HCEC 1CT (cell line): Measurements from ENCODE around the gene CEACAM8.
"Not testable (repeated sequence)": the region's sequence is repeated elsewhere in the genome, so short reads cannot be mapped to it uniquely, and the experiment has no call there.

Experiments used
- DNase-seq: peaks from one replicate; pipeline ENCODE4 v3.0.0-alpha.2; 2017

Gene CEACAM8

DNA sequence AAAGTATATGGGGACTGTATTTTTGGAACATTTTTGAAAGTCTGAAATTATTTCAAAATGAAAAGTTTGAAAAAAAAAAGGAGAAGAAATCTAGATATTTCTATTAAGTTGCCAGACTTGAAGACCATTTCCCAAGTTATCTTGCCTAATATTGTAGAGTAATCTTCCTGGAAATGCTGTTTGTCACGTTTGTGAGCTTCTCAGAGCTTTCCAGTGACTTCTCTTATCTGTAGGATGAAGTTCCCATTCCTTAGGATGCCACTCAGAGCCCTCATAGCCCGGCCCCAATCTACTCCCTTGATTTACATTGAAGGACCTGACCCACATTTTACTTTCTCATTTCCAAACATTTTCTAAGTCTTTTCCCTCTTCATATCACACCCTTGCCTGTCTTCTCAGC lies 23.6 kb downstream of the CEACAM8 start:
- DNase-seq, result no peak

DNA sequence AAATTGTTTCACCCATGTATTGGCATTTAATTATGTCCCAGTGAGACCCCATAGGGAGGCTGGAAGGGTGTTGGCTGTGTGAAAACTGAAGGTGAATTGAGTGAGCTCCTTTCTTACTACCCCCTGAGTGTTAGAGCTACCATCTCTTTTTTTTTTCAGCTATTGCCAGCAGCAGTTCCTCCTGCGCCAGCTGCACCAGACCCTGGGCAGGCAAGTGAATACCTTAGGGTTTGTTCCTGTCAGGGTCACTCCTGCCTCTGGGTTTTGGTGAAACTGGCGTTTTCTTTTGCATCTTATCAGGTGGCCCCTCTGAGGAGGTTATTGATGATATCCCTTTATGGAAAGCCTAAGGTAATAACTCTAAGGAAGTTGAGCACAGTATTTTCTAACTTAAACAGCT lies 25.5 kb downstream of the CEACAM8 start:
- no peak for DNase-seq

DNA sequence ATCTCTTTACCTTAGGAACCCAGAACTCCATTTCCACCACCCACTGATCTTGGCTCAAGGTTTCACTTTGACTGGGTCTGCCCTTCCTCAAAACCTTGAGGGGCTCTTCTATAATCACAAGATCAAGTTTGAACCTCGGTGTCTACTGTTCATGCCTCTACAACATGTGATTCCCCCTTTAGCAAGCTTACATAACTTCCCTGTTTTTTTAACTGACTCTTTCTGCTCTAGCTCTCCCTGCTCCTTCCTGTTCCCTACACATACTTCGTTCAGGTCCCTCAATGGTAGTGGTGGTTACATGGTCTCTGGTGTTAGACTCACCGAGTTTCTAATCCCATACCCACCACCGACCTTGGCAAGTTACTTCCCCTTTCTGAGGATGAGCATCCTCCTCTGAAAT lies 26.7 kb downstream of the CEACAM8 start:
- no peak for DNase-seq

DNA sequence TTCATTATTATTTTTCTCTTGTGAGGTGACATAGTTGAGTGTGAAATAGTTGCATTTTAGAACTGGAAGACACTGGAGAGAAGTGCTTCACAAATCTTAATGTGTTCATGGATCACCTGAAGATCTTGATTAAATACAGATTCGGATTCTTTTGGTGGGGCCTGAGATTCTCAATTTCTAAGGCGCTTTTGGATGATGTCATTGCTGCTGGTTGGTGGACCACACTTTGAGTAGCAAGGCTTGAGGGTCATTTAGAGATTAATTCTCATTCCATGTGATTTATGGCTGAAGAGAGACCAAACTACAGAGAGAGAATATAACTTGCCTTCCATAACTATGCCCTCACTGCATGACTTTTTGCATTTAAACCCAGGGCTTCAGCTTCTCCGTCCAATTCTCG lies 27.2 kb downstream of the CEACAM8 start:
- no peak for DNase-seq

DNA sequence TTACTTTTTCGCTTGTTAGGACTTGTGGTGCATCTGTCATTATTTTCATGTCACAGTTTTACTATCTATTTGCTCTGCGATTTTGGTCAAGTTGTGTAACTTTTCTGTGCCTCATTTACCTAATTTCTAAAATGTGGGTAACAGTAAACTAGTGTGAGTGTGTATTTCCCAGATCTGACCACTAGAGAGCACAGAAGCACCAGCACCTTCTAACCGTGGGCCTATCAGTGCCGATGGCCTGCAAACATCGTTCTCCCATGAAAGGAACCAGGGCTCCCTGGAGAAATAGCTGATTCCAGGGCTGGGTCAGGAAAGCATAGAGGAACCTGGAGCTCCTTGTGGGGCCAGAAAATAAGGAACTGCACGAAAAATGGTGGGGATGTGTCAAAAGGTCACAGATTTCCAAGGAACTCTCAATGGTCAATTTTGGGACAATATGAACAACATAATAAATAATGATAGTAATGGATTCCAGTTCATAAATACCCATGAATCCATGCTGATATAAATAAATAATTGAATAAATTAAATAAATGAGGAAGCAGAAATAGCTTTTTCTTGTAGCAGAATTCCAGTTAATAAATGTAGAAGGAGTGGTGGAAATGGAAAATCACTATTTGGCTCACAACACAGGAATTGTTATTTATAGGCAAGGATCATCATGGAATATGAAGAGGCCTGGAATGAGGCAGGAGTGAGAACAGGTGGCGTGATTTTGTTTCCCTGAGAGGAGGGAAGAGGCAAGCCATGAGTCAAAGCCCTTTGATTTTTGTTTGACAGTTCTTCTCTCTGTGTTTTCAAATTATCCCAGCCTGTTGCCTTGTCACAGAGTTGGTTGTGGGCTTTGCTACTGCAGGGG lies 31.1 kb downstream of the CEACAM8 start:
- peak; percentile 40 for DNase-seq

DNA sequence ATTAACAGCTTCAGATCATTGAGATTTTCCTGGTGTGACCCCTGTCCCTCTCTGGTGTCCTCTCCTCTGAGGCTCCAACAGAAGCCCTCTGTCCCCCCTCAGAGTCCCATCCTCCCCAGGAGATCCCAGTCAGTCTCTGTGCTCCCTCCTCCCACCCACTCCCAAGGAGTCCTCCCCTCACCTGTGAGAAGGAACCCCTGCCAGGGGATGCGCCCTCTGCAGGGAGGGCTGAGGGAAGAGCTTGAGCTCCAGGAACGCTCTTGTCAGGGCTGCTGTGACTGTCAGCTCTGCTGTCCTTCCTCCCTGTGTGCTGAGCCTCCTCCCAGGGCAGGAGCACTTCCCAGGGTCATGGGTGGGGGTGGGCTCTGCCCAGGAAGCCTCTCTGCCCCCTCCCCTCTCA lies 33.2 kb downstream of the CEACAM8 start:
- DNase-seq, result no peak

DNA sequence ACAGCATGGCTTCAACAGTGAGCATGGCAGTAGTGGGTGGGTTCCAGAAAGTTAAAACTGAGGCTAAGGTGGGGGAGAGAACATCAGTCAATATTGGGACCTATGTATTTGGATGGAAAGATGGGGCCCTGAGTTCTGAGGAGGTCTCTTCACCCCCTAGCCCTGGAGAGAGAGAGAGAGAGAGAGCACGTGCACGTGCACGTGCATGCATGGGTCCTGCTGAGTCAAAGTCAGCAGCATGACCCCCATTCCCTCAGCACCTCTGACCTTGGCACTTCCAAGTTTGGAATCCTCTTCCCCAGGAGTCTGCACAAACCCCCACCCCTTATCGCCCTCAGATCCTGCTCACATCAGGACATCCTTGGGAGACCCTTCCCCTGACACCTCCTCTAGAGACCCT lies 34.0 kb downstream of the CEACAM8 start:
- no peak for DNase-seq

DNA sequence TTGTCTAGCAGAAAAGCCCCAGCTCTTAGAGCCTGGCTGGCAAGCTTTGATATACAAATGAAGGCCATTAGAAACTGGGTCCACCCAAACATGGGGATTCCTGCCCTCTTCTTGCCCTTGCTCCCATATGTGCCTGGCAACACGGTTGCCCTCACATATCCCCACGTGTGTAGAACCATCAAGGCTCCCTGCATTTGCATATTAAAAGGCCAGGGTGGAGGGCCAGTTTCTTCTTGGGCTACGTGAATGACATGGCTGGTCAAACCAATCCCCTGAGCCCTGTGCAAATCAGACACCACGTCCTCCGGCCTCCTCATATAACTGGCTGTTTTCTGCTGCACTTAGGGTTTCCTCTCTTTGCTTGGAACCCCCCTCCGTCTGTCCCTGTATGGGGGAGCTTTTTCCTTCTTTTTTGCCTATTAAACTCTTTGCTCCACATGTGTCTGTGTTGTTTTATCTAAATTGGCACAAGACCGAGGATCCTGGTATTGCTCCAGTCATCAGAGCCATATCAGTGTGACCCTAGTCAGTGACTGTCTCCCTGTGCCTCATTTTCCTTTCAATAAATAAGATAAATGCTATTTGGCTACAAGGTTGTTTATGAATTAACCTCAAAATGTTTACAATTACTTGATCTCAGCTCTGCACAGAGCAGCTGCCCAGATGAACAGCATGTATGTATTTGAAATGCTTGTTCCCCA lies 36.1 kb downstream of the CEACAM8 start:
- no peak for DNase-seq

DNA sequence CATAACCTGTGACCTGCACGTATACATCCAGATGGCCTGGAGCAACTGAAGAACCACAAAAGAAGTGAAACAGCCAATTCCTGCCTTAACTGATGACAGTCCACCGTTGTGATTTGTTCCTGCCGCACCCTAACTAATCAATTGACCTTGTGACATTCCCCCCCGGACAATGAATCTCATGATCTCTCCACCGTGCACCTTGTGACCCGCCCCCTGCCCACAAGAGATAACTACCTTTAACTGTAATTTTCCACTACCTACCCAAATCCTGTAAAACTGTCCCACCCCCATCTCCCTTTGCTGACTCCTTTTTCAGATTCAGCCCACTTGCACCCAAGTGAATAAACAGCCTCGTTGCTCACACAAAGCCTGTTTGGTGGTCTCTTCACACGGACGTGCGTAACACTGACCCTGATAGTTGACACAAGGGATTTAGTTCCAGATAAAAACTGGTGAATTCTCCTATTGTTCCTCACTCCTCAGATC lies 37.3 kb downstream of the CEACAM8 start:
- not testable (repeated sequence) for DNase-seq

DNA sequence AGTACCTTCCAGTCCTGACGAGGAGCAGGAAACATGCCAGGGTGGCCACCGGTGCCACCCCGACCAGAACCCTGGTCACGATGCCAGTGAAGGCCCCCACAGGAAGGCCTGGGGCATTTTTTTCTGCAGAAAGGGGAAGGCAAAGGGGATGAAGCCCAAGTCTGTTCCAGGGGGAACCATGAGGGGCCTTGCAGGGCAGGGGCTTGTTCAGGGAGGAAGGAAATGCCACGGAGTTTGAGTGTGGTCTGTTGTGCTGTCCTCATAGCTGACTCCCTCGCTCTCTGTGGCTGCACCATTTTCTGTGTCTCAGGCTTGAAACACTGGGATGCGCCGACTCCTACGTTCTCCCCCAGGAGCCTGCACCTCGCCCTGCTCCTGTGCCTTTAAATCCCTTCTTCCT lies 38.9 kb downstream of the CEACAM8 start:
- DNase-seq, result no peak

DNA sequence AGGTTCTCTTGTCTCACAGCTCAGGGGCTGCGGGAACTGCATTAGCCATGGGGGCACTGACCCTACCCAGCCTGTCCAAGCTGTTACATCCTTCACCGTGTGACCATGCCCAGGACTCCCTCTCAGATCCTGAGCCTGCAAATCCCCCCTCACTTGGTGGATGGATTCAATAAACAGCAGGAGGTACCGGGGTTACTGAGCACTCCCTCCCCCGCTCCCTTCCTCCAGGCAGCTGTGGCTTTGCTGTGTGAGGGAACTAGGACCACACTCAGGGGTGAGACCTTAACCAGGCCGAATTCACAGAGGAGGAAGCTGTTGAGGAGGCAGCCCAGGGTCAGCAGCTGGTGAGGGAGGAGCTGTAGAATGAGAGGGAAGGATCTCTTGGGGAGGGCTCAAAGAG lies 39.4 kb downstream of the CEACAM8 start:
- no peak for DNase-seq

DNA sequence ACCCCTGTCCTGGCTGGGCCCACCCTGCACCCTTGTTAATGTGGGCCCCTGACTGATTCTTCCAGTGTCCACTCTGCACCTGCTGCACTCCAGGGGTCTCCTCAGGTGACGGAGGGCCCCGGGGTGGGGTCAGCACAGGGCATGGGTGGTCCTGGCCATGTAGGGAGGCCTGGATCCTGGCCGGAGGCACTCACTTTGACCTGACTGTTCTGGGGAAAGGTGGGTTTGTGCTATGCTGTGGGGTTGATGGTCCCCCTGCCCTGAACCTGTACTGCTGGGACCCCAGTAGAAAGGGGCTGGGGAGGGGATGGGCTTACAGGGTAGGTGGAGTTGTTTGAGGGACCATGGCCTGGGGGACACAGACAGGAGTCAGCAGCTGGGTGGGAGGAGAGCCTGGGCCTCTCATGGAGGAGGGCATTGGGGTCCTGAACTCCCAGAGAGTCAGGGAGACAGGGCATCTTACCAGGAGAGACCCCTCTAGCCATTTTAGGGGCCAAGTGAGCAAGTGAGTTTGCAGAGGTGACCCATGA lies 40.6 kb downstream of the CEACAM8 start:
- no peak for DNase-seq

DNA sequence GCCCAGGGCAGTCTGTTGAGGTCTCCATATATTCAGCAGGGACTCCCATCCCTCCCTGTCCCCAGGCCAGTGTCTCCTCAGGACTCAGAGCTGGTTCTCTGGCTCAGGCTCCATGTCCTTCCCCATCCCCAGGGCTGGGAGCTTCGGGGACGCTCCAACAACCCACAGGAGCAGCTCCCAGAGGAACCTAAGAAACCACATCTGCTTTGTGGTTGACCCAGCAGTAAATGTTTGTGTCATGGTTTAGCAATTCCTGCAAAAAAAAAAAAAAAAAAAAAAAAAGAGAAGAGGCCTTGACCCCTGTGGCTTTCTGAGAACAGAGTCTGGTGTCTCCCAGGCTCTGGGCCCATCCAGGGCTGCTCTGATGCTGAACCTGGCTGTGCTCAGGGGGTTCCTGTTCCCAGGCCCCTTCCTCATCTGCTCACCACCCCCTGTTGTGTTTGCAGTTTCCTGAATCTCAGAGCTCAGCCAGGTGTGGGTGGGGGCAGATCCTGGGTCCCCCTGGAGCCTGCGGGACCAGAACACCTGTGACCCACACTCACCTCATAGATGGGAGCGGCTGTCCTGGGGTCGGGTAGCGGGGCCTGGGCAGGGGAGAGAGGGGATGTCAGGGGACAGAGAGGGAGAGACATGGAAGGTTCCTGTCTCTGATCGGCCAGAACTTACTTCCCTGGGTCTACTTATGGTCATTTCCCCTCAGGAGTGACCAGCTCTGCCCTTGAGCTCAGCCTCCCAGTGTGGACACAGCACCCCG lies 41.3 kb downstream of the CEACAM8 start:
- peak; percentile 76 for DNase-seq

DNA sequence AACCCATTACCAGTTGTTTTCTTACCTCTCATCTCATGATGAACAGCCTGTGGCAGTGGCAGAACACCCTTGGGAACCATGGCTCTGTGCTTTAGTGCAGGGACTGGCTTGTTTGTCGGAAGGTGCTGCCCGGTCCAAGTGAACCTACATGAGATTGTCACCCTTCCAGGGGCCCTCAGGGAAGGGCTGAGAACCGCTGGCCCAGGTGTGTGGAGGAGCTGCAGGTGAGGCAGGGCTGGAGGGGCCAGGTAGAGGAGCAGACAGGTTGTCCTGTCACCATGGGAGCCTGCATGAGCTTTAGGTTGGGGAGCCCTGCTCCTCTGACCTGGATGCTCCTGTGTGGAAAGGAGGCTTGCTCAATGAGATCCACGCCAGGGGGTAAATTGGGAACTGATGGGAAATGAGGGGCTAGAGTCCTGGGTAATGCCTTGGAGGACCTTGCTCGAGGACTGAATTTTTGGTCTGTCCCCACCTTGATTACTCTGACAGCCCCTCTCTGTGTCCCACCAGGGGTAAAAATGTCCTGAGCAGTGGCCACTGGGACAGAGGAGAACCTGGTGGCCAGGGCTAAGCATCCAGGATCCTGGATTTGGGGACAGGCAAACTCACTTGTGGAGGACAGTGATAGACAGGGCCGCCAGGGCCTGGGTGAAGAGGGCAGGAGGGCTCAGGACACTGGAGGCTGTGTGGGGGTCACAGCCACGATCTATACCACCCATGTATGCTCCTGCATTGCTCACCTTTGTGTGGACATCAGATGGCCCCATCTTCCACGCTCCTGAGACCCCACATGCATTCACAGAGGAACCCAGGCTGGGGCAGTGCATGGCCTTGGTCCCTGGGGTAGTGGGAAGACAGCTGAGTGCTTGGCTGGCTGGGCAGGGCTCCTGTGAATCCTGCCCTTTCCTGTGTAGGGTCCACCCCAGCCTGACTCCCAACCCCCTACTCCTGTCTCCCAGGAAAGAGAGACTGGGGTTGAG lies 42.3 kb downstream of the CEACAM8 start:
- no peak for DNase-seq

DNA sequence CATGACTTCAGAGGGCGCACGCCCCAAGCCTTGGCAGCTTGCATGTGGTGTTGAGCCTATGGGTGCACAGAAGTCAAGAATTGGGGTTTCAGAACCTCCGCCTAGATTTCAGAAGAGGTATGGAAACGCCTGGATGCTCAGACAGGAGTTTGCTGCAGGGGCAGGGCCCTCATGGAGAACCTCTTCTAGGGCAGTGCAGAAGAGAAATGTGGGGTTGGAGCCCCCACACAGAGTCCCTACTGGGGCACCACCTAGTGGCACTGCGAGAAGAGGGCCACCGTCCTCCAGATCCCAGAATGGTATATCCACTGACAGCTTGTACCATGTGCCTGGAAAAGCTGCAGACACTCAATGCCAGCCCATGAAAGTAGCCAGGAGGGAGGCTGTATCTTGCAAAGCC lies 44.2 kb downstream of the CEACAM8 start:
- DNase-seq, result not testable (repeated sequence)

DNA sequence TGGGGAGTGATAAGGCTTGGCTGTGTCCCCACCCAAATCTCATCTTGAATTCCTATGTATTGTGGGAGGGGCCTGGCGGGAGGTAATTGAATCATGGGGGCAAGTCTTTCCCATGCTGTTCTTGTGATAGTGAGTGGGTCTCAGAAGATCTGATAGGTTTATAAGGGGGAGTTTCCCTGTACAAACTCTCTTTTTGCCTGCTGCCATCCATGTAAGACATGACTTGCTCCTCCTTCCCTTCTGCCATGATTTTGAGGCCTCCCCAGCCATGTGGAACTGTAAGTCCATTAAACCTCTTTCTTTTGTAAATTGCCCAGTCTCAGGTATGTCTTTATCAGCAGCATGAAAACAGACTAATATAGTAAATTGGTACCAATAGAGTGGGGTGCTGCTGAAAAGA lies 45.7 kb downstream of the CEACAM8 start:
- not testable (repeated sequence) for DNase-seq

DNA sequence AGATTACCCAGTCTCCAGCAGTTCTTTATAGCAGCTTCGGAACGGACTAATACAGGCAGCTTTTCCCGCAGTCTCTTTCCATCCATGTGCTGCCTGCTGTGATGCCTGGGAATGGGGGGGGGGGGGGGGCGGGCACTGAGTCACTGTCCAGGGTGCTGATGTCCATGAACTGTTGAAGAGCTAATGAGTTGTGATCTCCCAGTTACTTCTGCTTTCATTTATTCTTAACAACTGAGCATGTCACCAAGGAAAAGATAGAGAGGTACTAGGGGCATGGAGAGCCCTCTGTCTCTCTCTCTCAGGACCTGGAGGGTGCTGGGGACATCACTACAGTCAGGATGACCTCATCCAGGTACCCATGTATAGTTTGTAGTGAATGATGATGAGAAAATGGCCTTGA lies 46.2 kb downstream of the CEACAM8 start:
- no peak for DNase-seq

DNA sequence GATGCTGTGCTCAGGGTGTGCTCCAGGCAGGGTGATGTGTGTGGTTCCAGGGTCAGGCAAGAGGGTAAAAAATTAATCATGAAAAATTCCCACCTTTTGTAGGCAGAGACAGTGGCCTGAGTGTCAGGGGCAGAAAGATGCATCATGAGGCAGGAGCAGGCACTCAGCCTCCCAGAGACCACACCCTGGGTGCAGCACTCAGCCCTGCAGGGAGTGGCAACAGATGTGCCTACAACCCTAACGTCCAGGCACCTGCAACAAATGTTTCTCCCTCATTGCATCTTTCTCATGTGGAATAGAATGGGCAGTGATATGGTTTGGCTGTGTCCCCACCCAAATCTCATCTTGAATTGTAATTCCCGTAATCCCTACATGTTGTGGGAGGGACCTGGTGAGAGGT lies 46.8 kb downstream of the CEACAM8 start:
- DNase-seq, result no peak

DNA sequence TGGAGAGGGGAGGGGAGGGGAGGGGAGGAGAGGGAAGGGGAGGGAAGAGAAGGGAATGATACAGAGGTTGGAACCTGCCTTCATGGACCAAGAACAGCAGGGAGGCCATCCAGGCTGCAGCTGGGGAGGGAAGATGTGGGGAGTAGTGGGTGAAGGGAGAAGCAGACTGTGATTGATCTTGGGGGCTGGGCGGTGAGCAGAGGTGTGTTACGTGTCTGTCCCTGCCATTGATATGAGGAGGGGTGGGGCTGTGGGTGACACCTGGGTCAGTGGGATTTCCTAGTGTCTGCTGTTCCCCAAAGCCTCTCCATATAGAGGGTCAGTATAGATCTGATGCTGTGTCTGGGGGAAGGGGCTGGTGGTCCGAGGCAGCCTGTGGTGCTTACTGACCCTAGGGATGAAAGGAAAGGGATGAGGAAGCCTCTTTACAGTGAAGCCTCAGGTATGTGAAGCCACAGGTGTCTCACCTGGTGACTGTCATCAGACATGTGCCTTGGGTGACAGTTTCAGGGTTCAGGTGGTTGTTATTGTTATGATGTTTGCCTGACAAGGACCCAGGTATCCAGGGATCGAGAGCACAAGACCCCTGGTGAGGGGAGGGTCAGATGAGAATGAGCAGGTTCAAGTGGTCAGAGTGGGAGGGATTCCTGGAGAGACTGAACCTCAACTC lies 47.8 kb downstream of the CEACAM8 start:
- DNase-seq, result no peak

DNA sequence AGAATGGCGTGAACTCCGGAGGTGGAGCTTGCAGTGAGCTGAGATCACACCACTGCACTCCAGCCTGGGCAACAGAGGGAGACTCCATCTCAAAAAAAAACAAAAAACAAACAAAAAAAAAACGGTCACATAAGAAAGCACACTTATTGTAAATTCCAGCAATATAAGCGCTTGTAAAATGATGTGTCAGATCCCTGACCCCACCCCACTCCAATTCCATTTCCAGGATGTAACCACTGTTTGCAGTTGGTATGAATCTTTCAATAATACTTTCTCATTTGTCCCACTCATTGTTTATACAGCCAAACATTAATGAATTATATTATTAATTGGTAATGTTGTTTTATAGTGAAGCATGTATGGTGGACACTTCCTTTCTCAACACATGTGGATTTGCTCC lies 50.6 kb downstream of the CEACAM8 start:
- DNase-seq, result no peak

DNA sequence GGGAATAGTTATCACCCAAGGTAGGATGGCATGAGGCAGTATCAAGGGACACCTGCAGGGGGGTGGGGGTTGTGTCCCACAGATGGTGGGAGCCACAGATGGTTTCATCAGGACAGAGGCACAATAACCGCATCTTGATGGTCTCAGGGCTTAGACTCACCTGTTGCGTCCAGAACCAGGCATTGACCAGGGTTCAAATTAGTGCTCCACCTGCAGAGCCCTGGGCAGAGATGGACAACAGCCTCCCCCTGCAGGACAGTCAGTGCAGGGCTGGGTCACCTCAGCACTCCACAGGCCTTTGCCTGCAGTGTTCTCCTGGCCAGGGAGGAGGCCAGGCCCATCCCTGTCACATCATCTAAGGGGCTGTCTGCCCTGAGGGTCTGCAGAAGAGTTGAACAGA lies 51.9 kb downstream of the CEACAM8 start:
- no peak for DNase-seq
